Ovary (tissue), 9 donors: ENCODE data around the gene DPH6. TPM values are rescaled to one million over a fixed set of nuclear protein-coding genes. Genes with fewer than 3 reads are reported as not detected.

Experiments
- DNase-seq, 5 donors: peaks; one replicate each; pipeline ENCODE4 v3.0.0-alpha.2; 2019 to 2020
- H3K27ac ChIP-seq, 2 donors: fragments of 200-600 bp; one replicate each; pipeline versions ENCODE4 v1.5.1 to v1.8.0; 2019 to 2022
- H3K27me3 ChIP-seq: fragments of 200-600 bp; one replicate; pipeline ENCODE4 v1.8.0; 2022
- H3K36me3 ChIP-seq: fragments of 200-600 bp; sonication (generic); one replicate; pipeline ENCODE4 v1.5.1; 2019
- H3K4me1 ChIP-seq: one replicate; pipeline ENCODE4 v1.8.1; 2013; ENCODE audit warnings: mild to moderate bottlenecking, moderate library complexity; ENCODE audit not compliant: insufficient read depth
- H3K4me3 ChIP-seq: fragments of 200-600 bp; sonication (generic); one replicate; pipeline ENCODE4 v1.5.1; 2017
- H3K9me3 ChIP-seq, 2 donors: fragments of 200-600 bp in 1 of 2; sonication (generic) in 1 of 2; one replicate each; pipeline versions ENCODE4 v1.5.1 to v1.8.1; 2013 to 2019; ENCODE audit warnings: mild to moderate bottlenecking in 1 of 2, moderate library complexity in 1 of 2
- EP300 ChIP-seq: sonication (generic); formaldehyde crosslinking; IDR thresholded peaks from one replicate; pipeline ENCODE4 v1.6.1; 2017; ENCODE audit warnings: antibody characterized with exemption
- POLR2A ChIP-seq: fragments of 450-650 bp; IDR thresholded peaks from one replicate; pipeline ENCODE4 v1.6.1; 2017; ENCODE audit warnings: antibody characterized with exemption, mild to moderate bottlenecking, moderate library complexity
- WGBS, 3 donors: extraction: QIAGEN DNeasy Blood & Tissue Kit in 1 of 3; methylation state at CpG; one replicate each; pipeline versions ENCODE4 v1.1.5 to v1.1.7; 2013 to 2017; 5-methylcytosine and 5-hydroxymethylcytosine counted together
- intact Hi-C, 4 donors: fragments of 100-400 bp; cut with DNase I; formaldehyde crosslinking; loops; one replicate each; pipeline versions ENCODE4 v1.11.0 to v1.15.1; 2022 to 2023
- polyA plus RNA-seq, 2 donors: library from polyadenylated mRNA; stranded (reverse); fragments of 200-250 nt in 1 of 2; fragments of 350-450 nt in 1 of 2; fragmentation: Illumina TruSeq in 1 of 2; extraction: RNeasy Lipid Tissue Mini Kit (QIAGEN cat#74804) in 1 of 2; gene quantifications; one replicate each; pipeline ENCODE4 v1.2.3, GENCODE V29; 2013 to 2014
- total RNA-seq, 7 donors: library from RNA; depleted of rRNA in 2 of 7; stranded (reverse); fragments of >200 nt in 2 of 7; fragmentation: NEBNext Ultra II Directional in 3 of 7; extraction: Animal tissue kit (Norgen Biotek cat#: 25700) in 3 of 7; gene quantifications; one replicate each; pipeline versions ENCODE4 v1.1.0 to v1.2.4, GENCODE V29; 2016 to 2023
- TF ChIP-seq, protein P1 (sequence below), 3 donors: fragments of 450-650 bp in 2 of 3; fragments of 200-600 bp in 1 of 3; IDR thresholded peaks; one replicate each; pipeline versions ENCODE4 v1.5.1 to v1.8.0; 2016 to 2022; ENCODE audit warnings: antibody characterized with exemption in 3 of 3, mild to moderate bottlenecking in 1 of 3
- donor health status: DM: no; HTN: no; CAD: no; lungs with moderate emphysema.
- donor health status: DM: no; HTN: no; CAD: no.
- donor health status: Bipolar disorder and iron deficiency.
- donor health status: DM: yes; HTN: yes; CAD: no.
- donor health status: DM: no; HTN: no; CAD: no.
- donor health status: DM: yes; HTN: yes; CAD: no.

Gene DPH6
- total and polyA plus RNA-seq, 9 donors, result 9.7 to 32.1 (median 24.2) TPM

DNA sequence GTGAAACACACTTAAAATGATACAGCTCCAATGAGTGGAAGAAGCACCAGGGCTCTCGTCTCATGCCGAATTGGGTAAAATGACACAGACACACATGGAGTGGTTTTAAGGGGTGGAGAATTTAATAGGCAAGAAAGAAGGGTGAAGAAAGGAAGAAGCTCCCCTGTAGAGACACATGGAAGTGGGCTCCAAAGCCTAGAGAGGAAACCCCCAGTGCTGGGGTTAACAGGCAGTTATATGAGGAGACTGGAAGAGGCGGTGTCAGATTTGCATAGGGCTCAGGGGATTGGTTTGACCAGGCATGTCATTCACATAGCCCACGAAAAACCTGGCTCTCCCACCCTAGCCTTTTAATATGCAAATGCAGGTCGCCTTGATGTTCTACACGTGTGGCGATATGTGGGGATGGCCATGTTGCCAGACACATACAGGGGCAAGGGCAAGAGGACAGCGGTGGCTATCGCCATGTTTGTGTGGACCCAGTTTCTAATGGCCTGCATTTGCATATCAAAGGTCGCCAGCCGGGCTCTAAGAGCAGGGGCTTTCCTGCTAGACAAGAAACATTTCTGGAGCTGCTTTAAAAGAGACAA, 1.9 kb upstream of the DPH6 start:
- TF ChIP-seq, protein P1, sequence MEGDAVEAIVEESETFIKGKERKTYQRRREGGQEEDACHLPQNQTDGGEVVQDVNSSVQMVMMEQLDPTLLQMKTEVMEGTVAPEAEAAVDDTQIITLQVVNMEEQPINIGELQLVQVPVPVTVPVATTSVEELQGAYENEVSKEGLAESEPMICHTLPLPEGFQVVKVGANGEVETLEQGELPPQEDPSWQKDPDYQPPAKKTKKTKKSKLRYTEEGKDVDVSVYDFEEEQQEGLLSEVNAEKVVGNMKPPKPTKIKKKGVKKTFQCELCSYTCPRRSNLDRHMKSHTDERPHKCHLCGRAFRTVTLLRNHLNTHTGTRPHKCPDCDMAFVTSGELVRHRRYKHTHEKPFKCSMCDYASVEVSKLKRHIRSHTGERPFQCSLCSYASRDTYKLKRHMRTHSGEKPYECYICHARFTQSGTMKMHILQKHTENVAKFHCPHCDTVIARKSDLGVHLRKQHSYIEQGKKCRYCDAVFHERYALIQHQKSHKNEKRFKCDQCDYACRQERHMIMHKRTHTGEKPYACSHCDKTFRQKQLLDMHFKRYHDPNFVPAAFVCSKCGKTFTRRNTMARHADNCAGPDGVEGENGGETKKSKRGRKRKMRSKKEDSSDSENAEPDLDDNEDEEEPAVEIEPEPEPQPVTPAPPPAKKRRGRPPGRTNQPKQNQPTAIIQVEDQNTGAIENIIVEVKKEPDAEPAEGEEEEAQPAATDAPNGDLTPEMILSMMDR (IDR thresholded peaks at IDR 0.05), result no peak
- TF ChIP-seq EP300 (no peak), POLR2A (no peak)
- Histone ChIP-seq H3K27me3 (no peaks in the 10 kb centered on the region), H3K36me3 (no peaks in the 10 kb centered on the region), H3K9me3 (no peaks in the 10 kb centered on the region), H3K4me3 (no peak overlapping the region), H3K4me1 (peaks cover 3% of the 10 kb centered on the region), H3K27ac (no peak overlapping the region)
- WGBS, 3 donors, result 88 to 93% (median 91%) methylated on average over 11 of the region's 11 CpGs
- intact Hi-C loops, result no loop called here
- peak in 1 of 5 donors; percentile 11 for DNase-seq

- intact Hi-C loops, result no loop called here
- Histone ChIP-seq H3K4me1 (peaks cover 3% of the 10 kb centered on the region), H3K27ac (peak overlapping the region; percentile 94 to 99), H3K36me3 (no peaks in the 10 kb centered on the region), H3K27me3 (no peaks in the 10 kb centered on the region), H3K9me3 (no peaks in the 10 kb centered on the region), H3K4me3 (peak overlapping the region; percentile 69)
- DNase-seq, result peak in 4 of 5 donors; percentile 7 to 26 (median 20)
- TF ChIP-seq POLR2A, result no peak
- TF ChIP-seq, protein P1 (IDR thresholded peaks at IDR 0.05), result no peak
- WGBS, 3 donors, result 53 to 60% (median 56%) methylated on average over 14 of the region's 14 CpGs
Observed at GRCh38 chr15:35546511-35547381, 781 bp upstream of the DPH6 start.

DNA sequence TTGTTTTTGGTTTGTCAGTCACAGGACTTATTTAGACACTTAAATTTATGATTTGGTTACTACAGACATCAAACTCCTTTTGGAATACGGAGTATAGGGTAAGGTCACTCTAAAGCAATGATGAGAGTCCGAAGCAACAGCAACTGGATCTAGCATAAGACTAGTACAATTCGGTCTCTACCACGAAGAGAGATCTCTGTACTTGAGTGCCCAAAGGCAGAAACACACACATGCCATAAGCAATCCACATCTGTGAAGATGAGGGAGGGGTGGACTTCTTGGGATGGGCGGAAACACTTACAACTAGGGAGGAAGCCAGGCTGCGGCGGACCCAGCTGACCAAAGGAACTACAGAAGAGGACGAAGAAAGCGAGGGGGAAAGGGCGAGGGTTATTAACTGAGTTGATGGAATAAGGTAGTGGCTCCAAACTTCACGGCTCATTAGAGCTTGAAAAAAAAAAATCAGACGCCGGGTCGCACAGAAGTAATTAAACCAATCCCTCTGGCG, 595 bp downstream of the DPH6 start:
- Histone ChIP-seq H3K9me3 (no peaks in the 10 kb centered on the region), H3K27me3 (no peaks in the 10 kb centered on the region), H3K36me3 (no peaks in the 10 kb centered on the region), H3K4me3 (peak overlapping the region; percentile 69), H3K27ac (peak overlapping the region; percentile 94 to 99), H3K4me1 (peaks cover 3% of the 10 kb centered on the region)
- intact Hi-C loops, result no loop called here
- 1 to 2% (median 1%) methylated on average over 15 of the region's 15 CpGs for WGBS, 3 donors
- TF ChIP-seq POLR2A (no peak), EP300 (no peak)
- TF ChIP-seq, protein P1 (IDR thresholded peaks at IDR 0.05), result no peak
- DNase-seq, result peak; percentile 31 to 62 (median 48)

DNA sequence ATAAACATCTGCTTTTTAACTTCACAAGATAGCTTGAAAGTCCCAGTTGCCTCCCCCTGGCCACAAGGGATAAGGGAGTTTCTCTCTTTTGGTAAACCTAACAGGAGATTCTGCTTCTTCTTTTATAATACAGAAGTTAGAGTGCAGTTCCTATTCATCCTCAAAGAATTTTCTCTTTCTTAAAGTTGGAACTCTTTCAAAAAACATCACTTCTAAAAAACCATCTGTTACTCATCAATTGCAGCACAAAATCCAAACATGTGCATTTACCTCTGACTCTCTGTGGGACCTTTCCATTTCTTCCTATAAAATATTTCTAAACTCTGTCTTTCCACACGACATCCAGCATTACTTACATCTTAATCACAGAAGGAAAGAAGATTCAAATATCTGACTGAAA, 5.1 kb downstream of the DPH6 start:
- no peaks in the 10 kb centered on the region for H3K9me3 ChIP-seq
- TF ChIP-seq EP300 (no peak), POLR2A (no peak)
- TF ChIP-seq, protein P1 (IDR thresholded peaks at IDR 0.05), result no peak
- no peaks in the 10 kb centered on the region for H3K36me3 ChIP-seq
- DNase-seq, result no peak
- 9 to 23% (median 9%) methylated on average over 1 of the region's 1 CpG for WGBS, 3 donors
- no peak overlapping the region for H3K4me3 ChIP-seq
- no peak overlapping the region for H3K27ac ChIP-seq
- intact Hi-C loops, result no loop called here
- H3K27me3 ChIP-seq, result no peaks in the 10 kb centered on the region
- H3K4me1 ChIP-seq, result no peaks in the 10 kb centered on the region
